ENCODE measurements around the gene H1-8.

DNA sequence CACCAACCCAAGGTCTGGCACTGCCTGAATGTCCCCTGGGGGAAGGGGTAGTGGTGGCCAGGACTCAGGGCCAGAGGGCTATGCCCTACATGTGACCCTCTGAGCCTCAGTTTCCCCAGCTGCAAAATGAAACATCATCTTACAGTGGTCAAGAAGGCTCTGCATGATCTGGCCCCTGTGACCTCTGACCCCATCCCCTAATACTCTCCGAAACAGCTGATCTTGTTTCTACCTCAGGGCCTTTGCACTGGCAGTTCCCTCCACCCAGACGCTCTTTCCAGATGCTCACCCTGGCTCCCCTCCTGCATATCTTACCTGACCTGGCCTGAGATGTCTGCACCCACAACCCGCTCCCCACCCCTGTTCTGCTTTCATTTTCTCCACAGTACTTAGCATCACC is 41.7 kb downstream of the H1-8 start:
- TF ChIP-seq, protein P1, sequence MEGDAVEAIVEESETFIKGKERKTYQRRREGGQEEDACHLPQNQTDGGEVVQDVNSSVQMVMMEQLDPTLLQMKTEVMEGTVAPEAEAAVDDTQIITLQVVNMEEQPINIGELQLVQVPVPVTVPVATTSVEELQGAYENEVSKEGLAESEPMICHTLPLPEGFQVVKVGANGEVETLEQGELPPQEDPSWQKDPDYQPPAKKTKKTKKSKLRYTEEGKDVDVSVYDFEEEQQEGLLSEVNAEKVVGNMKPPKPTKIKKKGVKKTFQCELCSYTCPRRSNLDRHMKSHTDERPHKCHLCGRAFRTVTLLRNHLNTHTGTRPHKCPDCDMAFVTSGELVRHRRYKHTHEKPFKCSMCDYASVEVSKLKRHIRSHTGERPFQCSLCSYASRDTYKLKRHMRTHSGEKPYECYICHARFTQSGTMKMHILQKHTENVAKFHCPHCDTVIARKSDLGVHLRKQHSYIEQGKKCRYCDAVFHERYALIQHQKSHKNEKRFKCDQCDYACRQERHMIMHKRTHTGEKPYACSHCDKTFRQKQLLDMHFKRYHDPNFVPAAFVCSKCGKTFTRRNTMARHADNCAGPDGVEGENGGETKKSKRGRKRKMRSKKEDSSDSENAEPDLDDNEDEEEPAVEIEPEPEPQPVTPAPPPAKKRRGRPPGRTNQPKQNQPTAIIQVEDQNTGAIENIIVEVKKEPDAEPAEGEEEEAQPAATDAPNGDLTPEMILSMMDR (IDR thresholded peaks at IDR 0.05) = no peak
- no peak for TF ChIP-seq POLR2A (IDR thresholded peaks at IDR 0.05)
- no peak for TF ChIP-seq EP300 (IDR thresholded peaks at IDR 0.05)
